MCF 10A (cell line): ENCODE results near the gene KLHL22. TPM values are rescaled to one million over a fixed set of nuclear protein-coding genes. Genes with fewer than 3 reads are reported as not detected.
"Not testable (repeated sequence)": the region's sequence is repeated elsewhere in the genome, so short reads cannot be mapped to it uniquely, and the experiment has no call there.

Experiments used
- BruUV-seq: library from RNA; stranded (reverse); fragments of 400-500 nt; replicated peaks from 2 replicates; lab custom pipeline; 2021; lab: Mats Ljungman, UMichigan
- CTCF ChIA-PET: fragments of 300-600 bp; sonication (Branson Sonifier 250); formaldehyde crosslinking; extraction: SDS; loops from one replicate; lab custom pipeline; 2021; ENCODE audit warnings: antibody characterized with exemption, inconsistent platforms; lab: Yijun Ruan, JAX
- POLR2A ChIA-PET: fragments of 300-600, 350-650 bp; sonication (Branson Sonifier 250); formaldehyde crosslinking; extraction: SDS; loops from one replicate; lab custom pipeline; 2020; ENCODE audit warnings: antibody characterized with exemption, inconsistent platforms; lab: Yijun Ruan, JAX
- DNase-seq: peaks from one replicate; pipeline ENCODE4 v3.0.0-alpha.2; 2018; ENCODE audit not compliant: unreplicated experiment
- H3K27ac Mint-ChIP-seq: one replicate; pipeline ENCODE4 v1.8.0; 2022; ENCODE audit warnings: mild to moderate bottlenecking, low read depth, mixed read lengths; ENCODE audit not compliant: unreplicated experiment
- H3K27me3 Mint-ChIP-seq: one replicate; pipeline ENCODE4 v1.8.0; 2022; ENCODE audit warnings: mixed read lengths; ENCODE audit not compliant: insufficient read depth, unreplicated experiment
- H3K36me3 Mint-ChIP-seq: one replicate; pipeline ENCODE4 v1.8.0; 2022; ENCODE audit warnings: mild to moderate bottlenecking, moderate library complexity, mixed read lengths; ENCODE audit not compliant: insufficient read depth, unreplicated experiment
- H3K4me1 Mint-ChIP-seq: one replicate; pipeline ENCODE4 v1.8.0; 2022; ENCODE audit warnings: mixed read lengths; ENCODE audit not compliant: insufficient read depth, unreplicated experiment
- H3K4me3 Mint-ChIP-seq: one replicate; pipeline ENCODE4 v1.8.0; 2022; ENCODE audit warnings: mild to moderate bottlenecking, moderate library complexity, mixed read lengths; ENCODE audit not compliant: unreplicated experiment
- H3K9me3 Mint-ChIP-seq: one replicate; pipeline ENCODE4 v1.8.0; 2022; ENCODE audit warnings: mixed read lengths; ENCODE audit not compliant: unreplicated experiment
- CTCF ChIP-seq: fragments of 200-600 bp; IDR thresholded peaks from one replicate; pipeline ENCODE4 v1.8.0; 2022; ENCODE audit warnings: antibody characterized with exemption, mild to moderate bottlenecking; ENCODE audit not compliant: unreplicated experiment
- intact Hi-C: fragments of 100-400 bp; cut with micrococcal nuclease; formaldehyde crosslinking; loops from 2 replicates; pipeline ENCODE4 v1.14.1; 2022
- total RNA-seq: library from RNA; stranded (reverse); gene quantifications from 2 replicates; pipeline ENCODE4 v1.2.3, GENCODE V29; 2022

KLHL22 gene
- total RNA-seq, 1 experiment from 2014 or later = 14.7 TPM

- BruUV-seq = no TSS peak
- POLR2A ChIA-PET = interaction anchor here (0.9 kb wide), 1 partner anchor 38 kb away, joined by 3 read pairs; no protein-coding TSS in a partner anchor
- no peak for TF ChIP-seq CTCF
Measured at GRCh38 chr22:20455709-20456063, 39.9 kb downstream of the KLHL22 start.

DNA sequence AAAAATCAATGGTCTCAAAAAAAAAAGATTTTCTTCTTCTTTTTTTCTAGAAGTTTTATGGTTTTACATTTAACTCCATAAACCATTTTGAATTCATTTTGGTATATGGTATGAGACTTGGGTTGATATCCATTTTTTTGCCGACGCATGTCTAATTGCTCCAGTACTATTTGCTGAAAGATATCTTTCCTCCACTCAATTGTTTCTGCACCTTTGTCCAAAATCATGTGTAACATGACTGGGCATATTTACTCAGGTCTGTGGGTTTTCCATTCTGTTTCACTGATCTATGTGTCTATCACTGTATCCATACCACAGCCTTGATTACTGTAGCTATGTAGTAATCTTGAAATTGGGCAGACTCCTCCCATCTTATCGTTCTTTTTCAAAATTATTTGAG, 42.4 kb downstream of the KLHL22 start:
- POLR2A ChIA-PET = no interaction called here
- Mint-ChIP-seq H3K27me3 (no peaks in the 10 kb centered on the region), H3K4me1 (no peaks in the 10 kb centered on the region)

More at GRCh38 chr22:20455709-20456063, 39.9 kb downstream of the KLHL22 start:
- DNase-seq = no peak
- intact Hi-C loops = loop anchor here (1.0 to 2.0 kb wide), 2 partner anchors 37 to 299 kb away; no protein-coding TSS in a partner anchor
- CTCF ChIA-PET = interaction anchor here (0.6 to 2.5 kb wide), 10 partner anchors 12 to 287 kb away, joined by 3 to 25 read pairs (median 4); no protein-coding TSS in a partner anchor
- no peaks in the 10 kb centered on the region for H3K27me3 Mint-ChIP-seq
- H3K4me1 Mint-ChIP-seq = no peaks in the 10 kb centered on the region
- H3K4me3 Mint-ChIP-seq = no peak overlapping the region
- H3K36me3 Mint-ChIP-seq = peaks cover 43% of the 10 kb centered on the region
- H3K27ac Mint-ChIP-seq = no peak overlapping the region
- no peaks in the 10 kb centered on the region for H3K9me3 Mint-ChIP-seq

GRCh38 chr22:20451920-20452319, 43.7 kb downstream of the KLHL22 start:
- Mint-ChIP-seq H3K36me3 (peaks cover 31% of the 10 kb centered on the region), H3K27me3 (no peaks in the 10 kb centered on the region), H3K4me3 (no peak overlapping the region), H3K9me3 (no peaks in the 10 kb centered on the region), H3K4me1 (no peaks in the 10 kb centered on the region), H3K27ac (no peak overlapping the region)
- BruUV-seq = no TSS peak
- ChIA-PET CTCF (no interaction called here), POLR2A (no interaction called here)
- TF ChIP-seq CTCF = no peak
- intact Hi-C loops = no loop called here
- no peak for DNase-seq

More for the DNA sequence above, 42.4 kb downstream of the KLHL22 start:
- no peak for DNase-seq
- BruUV-seq = no TSS peak
- CTCF ChIA-PET = interaction anchor here (2.3 kb wide), 1 partner anchor 35 kb away, joined by 11 read pairs; no protein-coding TSS in a partner anchor
- Mint-ChIP-seq H3K9me3 (no peaks in the 10 kb centered on the region), H3K36me3 (peaks cover 41% of the 10 kb centered on the region), H3K4me3 (no peak overlapping the region), H3K27ac (no peak overlapping the region)
- intact Hi-C loops = no loop called here
- no peak for TF ChIP-seq CTCF

DNA sequence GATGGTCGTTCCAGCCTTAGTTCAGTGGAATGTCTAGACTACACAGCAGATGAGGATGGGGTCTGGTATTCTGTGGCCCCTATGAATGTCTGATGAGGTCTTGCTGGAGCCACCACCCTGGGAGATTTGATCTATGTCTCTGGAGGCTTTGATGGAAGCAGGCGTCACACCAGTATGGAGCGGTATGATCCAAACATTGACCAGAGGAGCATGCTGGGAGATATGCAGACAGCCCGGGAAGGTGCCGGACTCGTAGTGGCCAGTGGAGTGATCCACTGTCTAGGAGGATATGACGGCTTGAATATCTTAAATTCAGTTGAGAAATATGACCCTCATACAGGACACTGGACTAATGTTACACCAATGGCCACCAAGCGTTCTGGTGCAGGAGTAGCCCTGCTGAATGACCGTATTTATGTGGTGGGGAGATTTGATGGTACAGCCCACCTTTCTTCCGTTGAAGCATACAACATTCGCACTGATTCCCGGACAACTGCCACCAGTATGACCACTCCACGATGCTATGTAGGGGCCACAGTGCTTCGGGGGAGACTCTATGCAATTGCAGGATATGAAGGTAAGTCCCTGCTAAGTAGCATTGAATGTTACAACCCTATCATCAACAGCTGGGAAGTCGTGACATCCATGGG, 44.3 kb downstream of the KLHL22 start:
- peaks cover 34% of the 10 kb centered on the region for H3K36me3 Mint-ChIP-seq
- H3K4me1 Mint-ChIP-seq, CTCF ChIA-PET, intact Hi-C loops, H3K4me3 Mint-ChIP-seq, H3K9me3 Mint-ChIP-seq, H3K27ac Mint-ChIP-seq, BruUV-seq, H3K27me3 Mint-ChIP-seq, DNase-seq: not testable (repeated sequence)
- POLR2A ChIA-PET = interaction anchor here (0.6 kb wide), 1 partner anchor 1579 kb away, joined by 3 read pairs; no protein-coding TSS in a partner anchor
